ENCODE results near the gene ADAP1. TPM values are rescaled to one million over a fixed set of nuclear protein-coding genes. Genes with fewer than 3 reads are reported as not detected.
"Not testable (repeated sequence)": the region's sequence is repeated elsewhere in the genome, so short reads cannot be mapped to it uniquely, and the experiment has no call there.

ADAP1 gene
- total and polyA plus RNA-seq, 9 donors = 2.0 to 6.1 (median 3.3) TPM

DNA sequence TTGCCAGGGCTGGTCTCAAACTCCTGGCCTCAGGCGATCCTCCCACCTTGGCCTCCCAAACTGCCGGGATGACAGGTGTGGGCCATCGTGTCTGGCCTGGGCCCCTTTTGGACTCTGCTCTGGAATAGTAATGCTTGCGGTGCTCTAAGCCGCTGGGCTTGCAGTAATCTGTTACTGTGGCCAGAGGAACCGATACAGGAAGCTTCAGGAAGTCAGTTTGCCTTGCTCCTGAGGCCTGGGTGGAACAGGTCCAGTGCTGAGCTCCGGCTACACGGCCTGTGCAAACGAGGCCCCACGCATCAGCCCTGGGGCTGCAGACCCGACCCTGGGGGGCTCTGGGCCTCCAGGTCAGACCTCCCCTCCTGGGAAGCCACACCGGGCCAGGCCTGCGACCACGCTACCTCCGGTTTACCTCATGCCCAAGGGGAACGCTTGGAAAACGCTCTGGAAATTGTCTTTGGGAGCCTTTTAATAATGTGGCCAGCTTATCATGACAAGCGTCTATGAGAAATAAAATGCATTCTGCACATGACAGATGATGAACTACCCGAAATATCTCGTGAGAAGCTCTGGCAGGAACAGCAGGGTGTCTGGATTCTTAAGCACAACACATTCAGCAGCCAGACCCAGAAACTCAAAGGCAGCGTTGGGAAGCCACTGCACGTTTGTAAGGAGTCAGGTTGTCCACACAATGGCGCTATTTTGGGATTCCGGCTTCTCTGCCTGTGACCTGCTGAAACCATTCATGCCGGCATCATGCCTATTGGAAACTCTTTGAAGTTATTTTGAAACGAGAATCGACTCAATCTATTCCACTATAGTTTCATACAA, 10.1 kb upstream of the ADAP1 start:
- Histone ChIP-seq H3K27me3 (ENCODE audit: control insufficient read depth, insufficient read depth, low read length) (peaks cover 13% of the 10 kb centered on the region), H3K27ac (ENCODE audit: low read length) (peak overlapping the region; percentile 52), H3K36me3 (ENCODE audit: control insufficient read depth, insufficient read depth, low read length) (peaks cover 29% of the 10 kb centered on the region), H3K9me3 (replicated peaks; ENCODE audit: control insufficient read depth, low read depth, low read length) (no peaks in the 10 kb centered on the region), H3K4me3 (ENCODE audit: low read length) (no peak overlapping the region), H3K4me1 (ENCODE audit: control insufficient read depth, insufficient read depth, low read length) (peaks cover 33% of the 10 kb centered on the region)
- WGBS (ENCODE audit: insufficient coverage) = 24% methylated on average over 25 of the region's 27 CpGs
- DNase-seq = peak; percentile 86

DNA sequence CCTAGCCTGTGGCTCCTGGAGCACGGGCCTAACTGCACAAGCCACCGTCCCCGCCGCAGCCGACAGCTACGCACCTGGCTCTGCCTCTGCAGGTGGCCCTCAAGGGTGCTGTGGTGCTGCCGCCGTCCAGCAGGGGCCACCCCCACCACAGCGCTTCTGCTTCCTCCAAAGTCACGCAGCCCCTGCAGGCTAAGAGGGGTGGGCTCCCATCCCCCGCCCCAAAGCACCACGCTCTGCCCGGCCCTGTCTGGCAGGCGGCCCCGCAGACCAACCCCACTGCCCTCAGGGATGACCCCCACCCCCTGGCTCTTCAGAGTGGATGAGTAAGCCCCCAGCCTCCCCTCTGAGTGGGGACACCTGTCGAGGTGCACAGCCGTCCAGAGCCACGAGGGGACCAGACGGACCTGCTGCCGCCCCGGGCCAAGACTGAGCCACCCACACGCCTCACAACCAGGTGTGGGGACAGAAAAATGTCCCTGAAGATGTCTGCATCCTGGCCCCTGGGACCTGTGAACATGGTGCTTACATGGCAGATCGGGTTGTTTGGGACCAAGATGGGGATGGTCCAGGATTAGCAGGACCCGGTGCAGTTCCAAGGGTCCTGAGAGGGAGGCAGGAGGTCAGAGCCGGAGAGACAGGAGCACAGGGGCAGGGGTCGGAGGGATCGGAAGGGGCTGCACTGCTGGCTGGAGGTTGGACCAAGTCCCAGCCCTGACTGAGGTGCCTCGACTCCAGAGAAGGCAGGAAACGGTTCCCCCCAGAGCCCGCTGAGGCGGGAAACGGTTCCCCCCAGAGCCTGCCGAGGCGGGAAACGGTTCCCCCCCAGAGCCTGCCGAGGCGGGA, 9.0 kb upstream of the ADAP1 start:
- peaks cover 32% of the 10 kb centered on the region for H3K4me1 ChIP-seq (ENCODE audit: control insufficient read depth, insufficient read depth, low read length)
- H3K27me3 ChIP-seq (ENCODE audit: control insufficient read depth, insufficient read depth, low read length) = peaks cover 15% of the 10 kb centered on the region
- DNase-seq = no peak
- WGBS (ENCODE audit: insufficient coverage) = 27% methylated on average over 29 of the region's 37 CpGs
- H3K9me3 ChIP-seq (replicated peaks; ENCODE audit: control insufficient read depth, low read depth, low read length) = no peaks in the 10 kb centered on the region
- no peak overlapping the region for H3K4me3 ChIP-seq (ENCODE audit: low read length)
- H3K27ac ChIP-seq (ENCODE audit: low read length) = no peak overlapping the region
- peaks cover 18% of the 10 kb centered on the region for H3K36me3 ChIP-seq (ENCODE audit: control insufficient read depth, insufficient read depth, low read length)

DNA sequence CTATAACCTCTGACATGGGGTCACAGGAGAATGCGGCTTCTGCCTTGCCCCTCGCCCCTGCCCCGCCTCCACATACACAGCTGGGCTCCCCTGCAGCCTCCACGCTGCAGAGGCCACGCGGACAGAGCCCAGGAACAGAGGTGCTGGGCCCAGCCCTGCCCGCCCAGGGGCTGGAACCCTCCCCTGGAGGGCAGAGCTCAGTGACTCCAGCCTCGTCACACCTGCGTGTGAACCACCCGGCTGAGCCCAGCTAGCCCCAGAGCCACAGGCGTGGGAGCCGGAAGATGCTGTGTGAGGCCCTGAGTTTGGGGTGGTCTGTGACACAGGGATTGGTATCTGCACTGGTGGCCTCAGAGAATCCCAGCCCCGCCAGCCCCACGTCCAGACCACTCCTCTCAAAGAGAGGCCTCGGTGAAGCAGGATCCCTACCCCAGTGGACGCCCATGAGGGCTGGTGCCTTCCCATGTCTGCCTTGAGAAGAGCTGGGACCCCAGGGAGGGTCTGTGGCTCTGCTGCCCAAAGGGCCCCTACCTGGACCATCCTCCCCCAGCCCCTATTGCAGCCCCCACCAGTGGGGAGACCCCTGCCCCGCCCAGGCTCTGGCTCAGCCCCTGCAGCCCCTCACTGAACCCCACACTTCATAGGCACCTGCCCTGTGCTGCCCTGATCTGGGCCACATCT, 8.1 kb upstream of the ADAP1 start:
- no peaks in the 10 kb centered on the region for H3K9me3 ChIP-seq (replicated peaks; ENCODE audit: control insufficient read depth, low read depth, low read length)
- no peak for DNase-seq
- WGBS (ENCODE audit: insufficient coverage) = 87% methylated on average over 8 of the region's 17 CpGs
- H3K27ac ChIP-seq (ENCODE audit: low read length) = no peak overlapping the region
- peaks cover 24% of the 10 kb centered on the region for H3K4me1 ChIP-seq (ENCODE audit: control insufficient read depth, insufficient read depth, low read length)
- no peak overlapping the region for H3K4me3 ChIP-seq (ENCODE audit: low read length)
- H3K27me3 ChIP-seq (ENCODE audit: control insufficient read depth, insufficient read depth, low read length) = peaks cover 15% of the 10 kb centered on the region
- peaks cover 9% of the 10 kb centered on the region for H3K36me3 ChIP-seq (ENCODE audit: control insufficient read depth, insufficient read depth, low read length)

DNA sequence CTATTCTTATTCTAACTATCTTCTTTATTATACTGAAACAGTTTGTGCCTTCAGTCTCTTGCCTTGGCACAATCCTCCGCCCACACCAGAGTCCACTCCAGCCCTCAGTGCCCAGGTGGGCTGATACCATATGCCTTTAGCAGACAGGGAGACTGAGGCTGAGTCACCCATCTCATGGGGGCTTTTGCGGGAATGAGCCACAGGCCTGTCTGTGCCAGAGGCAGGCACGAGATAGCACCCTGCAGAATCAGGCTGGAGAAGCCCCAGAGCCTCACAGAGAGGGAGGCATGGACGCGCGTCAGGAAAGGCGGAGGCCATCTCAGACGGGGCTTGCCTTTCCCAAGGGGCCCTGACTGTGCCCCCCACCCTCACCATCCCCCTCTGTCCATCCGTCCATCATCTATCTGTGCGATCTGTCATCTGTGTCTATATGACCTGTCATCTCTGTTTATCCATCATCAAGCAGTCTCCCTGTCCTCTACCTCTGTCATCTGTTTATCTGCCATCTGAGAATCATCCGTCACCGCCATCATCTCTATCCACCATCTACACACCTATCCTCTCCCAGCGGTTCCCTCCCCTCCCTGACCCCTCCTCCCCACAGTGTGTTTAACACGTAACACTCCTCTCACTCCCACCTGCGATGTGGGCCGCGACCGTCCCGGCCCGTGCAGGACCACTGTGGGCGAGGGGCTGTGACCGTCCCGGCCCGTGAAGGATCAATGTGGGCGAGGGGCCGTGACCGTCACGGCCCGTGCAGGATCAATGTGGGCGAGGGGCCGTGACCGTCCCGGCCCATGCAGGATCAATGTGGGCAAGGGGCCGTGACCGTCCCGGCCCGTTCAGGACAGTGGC, 7.3 kb upstream of the ADAP1 start:
- 86% methylated on average over 36 of the region's 37 CpGs for WGBS (ENCODE audit: insufficient coverage)
- peaks cover 24% of the 10 kb centered on the region for H3K4me1 ChIP-seq (ENCODE audit: control insufficient read depth, insufficient read depth, low read length)
- no peaks in the 10 kb centered on the region for H3K9me3 ChIP-seq (replicated peaks; ENCODE audit: control insufficient read depth, low read depth, low read length)
- H3K4me3 ChIP-seq (ENCODE audit: low read length) = no peak overlapping the region
- DNase-seq = no peak
- peaks cover 1% of the 10 kb centered on the region for H3K36me3 ChIP-seq (ENCODE audit: control insufficient read depth, insufficient read depth, low read length)
- peaks cover 20% of the 10 kb centered on the region for H3K27me3 ChIP-seq (ENCODE audit: control insufficient read depth, insufficient read depth, low read length)
- no peak overlapping the region for H3K27ac ChIP-seq (ENCODE audit: low read length)

DNA sequence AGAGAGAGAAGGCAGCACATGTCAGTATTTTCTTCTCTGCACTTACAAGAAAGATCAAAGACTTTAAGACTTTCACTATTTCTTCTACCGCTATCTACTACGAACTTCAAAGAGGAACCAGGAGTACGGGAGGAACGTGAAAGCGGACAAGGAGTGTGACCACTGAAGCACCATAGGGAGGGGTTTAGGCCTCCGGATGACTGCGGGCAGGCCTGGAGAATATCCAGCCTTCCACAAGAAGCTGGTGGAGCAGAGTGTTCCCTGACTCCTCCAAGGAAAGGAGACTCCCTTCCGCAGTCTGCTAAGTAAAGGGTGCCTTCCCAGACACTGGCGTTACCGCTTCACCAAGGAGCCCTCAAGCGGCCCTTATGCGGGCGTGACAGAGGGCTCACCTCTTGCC, 6.5 kb upstream of the ADAP1 start:
- WGBS (ENCODE audit: insufficient coverage) = no CpG with 5 or more reads among the region's 13 CpGs
- not testable (repeated sequence) for H3K27ac ChIP-seq (ENCODE audit: low read length); H3K9me3 ChIP-seq (replicated peaks; ENCODE audit: control insufficient read depth, low read depth, low read length); H3K4me3 ChIP-seq (ENCODE audit: low read length); H3K36me3 ChIP-seq (ENCODE audit: control insufficient read depth, insufficient read depth, low read length); DNase-seq
- Histone ChIP-seq H3K27me3 (ENCODE audit: control insufficient read depth, insufficient read depth, low read length) (peaks cover 22% of the 10 kb centered on the region), H3K4me1 (ENCODE audit: control insufficient read depth, insufficient read depth, low read length) (peaks cover 24% of the 10 kb centered on the region)

DNA sequence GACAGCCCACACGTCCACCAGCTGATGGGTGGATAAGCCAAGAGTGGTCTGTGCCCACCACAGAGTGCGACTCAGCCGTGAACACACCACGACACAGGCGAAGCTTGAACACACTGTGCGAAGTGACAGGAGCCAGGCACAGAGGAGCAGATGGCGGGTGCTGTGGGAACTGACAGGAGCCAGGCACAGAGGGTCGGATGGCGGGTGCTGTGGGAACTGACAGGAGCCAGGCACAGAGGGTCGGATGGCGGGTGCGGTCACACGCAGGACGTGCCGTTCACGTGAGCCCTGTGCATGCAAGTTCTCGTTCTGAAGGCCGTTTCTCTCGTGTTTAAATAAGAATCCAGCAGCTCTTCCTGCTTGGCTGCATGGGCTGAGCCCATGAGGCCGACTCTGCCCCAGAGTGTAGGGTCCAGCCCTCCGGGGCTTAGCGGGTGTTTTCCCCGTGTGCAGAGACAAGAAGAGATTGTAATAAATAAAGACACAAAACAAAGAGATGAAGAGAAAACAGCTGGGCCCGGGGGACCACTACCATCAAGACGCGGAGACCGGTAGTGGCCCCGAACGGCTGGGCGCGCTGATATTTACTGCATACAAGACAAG, 5.9 kb upstream of the ADAP1 start:
- DNase-seq = no peak
- Histone ChIP-seq H3K27ac (ENCODE audit: low read length) (no peak overlapping the region), H3K4me3 (ENCODE audit: low read length) (no peak overlapping the region), H3K36me3 (ENCODE audit: control insufficient read depth, insufficient read depth, low read length) (no peaks in the 10 kb centered on the region), H3K4me1 (ENCODE audit: control insufficient read depth, insufficient read depth, low read length) (peaks cover 20% of the 10 kb centered on the region), H3K27me3 (ENCODE audit: control insufficient read depth, insufficient read depth, low read length) (peaks cover 28% of the 10 kb centered on the region), H3K9me3 (replicated peaks; ENCODE audit: control insufficient read depth, low read depth, low read length) (no peaks in the 10 kb centered on the region)
- WGBS (ENCODE audit: insufficient coverage) = 63% methylated on average over 27 of the region's 31 CpGs

DNA sequence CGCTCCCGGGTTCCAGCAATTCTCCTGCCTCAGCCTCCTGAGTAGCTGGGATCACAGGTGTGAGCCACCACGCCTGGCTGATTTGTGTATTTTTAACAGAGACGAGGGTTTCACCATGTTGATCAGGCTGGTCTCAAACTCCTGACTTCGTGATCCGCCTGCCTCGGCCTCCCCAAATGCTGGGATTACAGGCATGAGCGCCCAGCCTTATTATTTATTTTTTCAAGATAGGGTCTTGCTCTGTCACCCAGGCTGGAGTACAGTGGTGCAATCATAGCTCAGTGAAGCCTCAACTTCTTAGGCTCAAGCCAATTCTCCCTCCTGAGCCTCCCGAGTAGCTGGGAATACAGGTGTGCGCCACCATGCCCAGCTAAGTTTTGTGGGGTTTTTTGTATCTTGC, 5.3 kb upstream of the ADAP1 start:
- not testable (repeated sequence) for H3K27ac ChIP-seq (ENCODE audit: low read length); H3K9me3 ChIP-seq (replicated peaks; ENCODE audit: control insufficient read depth, low read depth, low read length); DNase-seq; H3K4me3 ChIP-seq (ENCODE audit: low read length); H3K36me3 ChIP-seq (ENCODE audit: control insufficient read depth, insufficient read depth, low read length)
- Histone ChIP-seq H3K4me1 (ENCODE audit: control insufficient read depth, insufficient read depth, low read length) (peaks cover 18% of the 10 kb centered on the region), H3K27me3 (ENCODE audit: control insufficient read depth, insufficient read depth, low read length) (peaks cover 34% of the 10 kb centered on the region)
- 95% methylated on average over 9 of the region's 10 CpGs for WGBS (ENCODE audit: insufficient coverage)

DNA sequence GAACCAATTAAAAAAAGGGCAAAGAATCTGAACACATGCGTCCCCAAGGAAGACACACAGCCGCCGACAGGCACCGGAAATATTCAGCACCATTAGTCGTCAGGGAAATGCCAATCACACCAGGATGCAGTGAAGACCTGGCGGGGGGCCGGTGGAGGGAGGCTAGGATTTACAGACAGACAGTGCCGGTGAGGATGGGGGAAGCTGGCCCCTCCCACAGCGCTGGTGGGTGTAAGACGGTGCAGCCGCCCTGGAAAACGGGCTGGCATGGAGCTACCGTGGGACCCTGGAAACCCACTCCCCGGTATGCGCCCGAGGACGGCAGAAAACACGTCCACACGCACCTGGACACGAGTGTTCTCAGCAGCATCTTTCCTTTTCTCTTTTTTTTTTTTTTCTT, 4.8 kb upstream of the ADAP1 start:
- WGBS (ENCODE audit: insufficient coverage) = 68% methylated on average over 20 of the region's 20 CpGs
- Histone ChIP-seq H3K27me3 (ENCODE audit: control insufficient read depth, insufficient read depth, low read length) (peaks cover 35% of the 10 kb centered on the region), H3K27ac (ENCODE audit: low read length) (no peak overlapping the region), H3K36me3 (ENCODE audit: control insufficient read depth, insufficient read depth, low read length) (no peaks in the 10 kb centered on the region), H3K9me3 (replicated peaks; ENCODE audit: control insufficient read depth, low read depth, low read length) (no peaks in the 10 kb centered on the region), H3K4me1 (ENCODE audit: control insufficient read depth, insufficient read depth, low read length) (peaks cover 14% of the 10 kb centered on the region), H3K4me3 (ENCODE audit: low read length) (no peak overlapping the region)
- no peak for DNase-seq

All from muscle of leg (tissue), 11 donors.